ENCODE results near the gene STRIP2. TPM values are rescaled to one million over a fixed set of nuclear protein-coding genes. Genes with fewer than 3 reads are reported as not detected.
"Not testable (repeated sequence)": the region's sequence is repeated elsewhere in the genome, so short reads cannot be mapped to it uniquely, and the experiment has no call there.

Gene STRIP2
- total RNA-seq, 1 donor from 2014 or later, result 0.73 TPM

GRCh38 chr7:129522088-129522970, 88.1 kb downstream of the STRIP2 start:
- H3K4me1 Mint-ChIP-seq (ENCODE audit: unreplicated experiment), result peaks cover 3% of the 10 kb centered on the region
- no peak overlapping the region for H3K4me3 Mint-ChIP-seq (ENCODE audit: unreplicated experiment)
- peaks cover 27% of the 10 kb centered on the region for H3K27me3 Mint-ChIP-seq (ENCODE audit: unreplicated experiment)
- no peak for DNase-seq (ENCODE audit: extremely low spot score, unreplicated experiment)
- TF ChIP-seq CTCF (IDR thresholded peaks at IDR 0.05), result no peak
- H3K36me3 Mint-ChIP-seq (ENCODE audit: unreplicated experiment), result no peaks in the 10 kb centered on the region
- no peaks in the 10 kb centered on the region for H3K9me3 Mint-ChIP-seq (ENCODE audit: unreplicated experiment)
- H3K27ac Mint-ChIP-seq (ENCODE audit: unreplicated experiment), result no peak overlapping the region

- no peak for DNase-seq (ENCODE audit: extremely low spot score, unreplicated experiment)
- no peak overlapping the region for H3K4me3 Mint-ChIP-seq (ENCODE audit: unreplicated experiment)
- TF ChIP-seq CTCF (IDR thresholded peaks at IDR 0.05), result no peak
- H3K36me3 Mint-ChIP-seq (ENCODE audit: unreplicated experiment), result no peaks in the 10 kb centered on the region
- H3K9me3 Mint-ChIP-seq (ENCODE audit: unreplicated experiment), result no peaks in the 10 kb centered on the region
- no peak overlapping the region for H3K27ac Mint-ChIP-seq (ENCODE audit: unreplicated experiment)
- peaks cover 25% of the 10 kb centered on the region for H3K27me3 Mint-ChIP-seq (ENCODE audit: unreplicated experiment)
- H3K4me1 Mint-ChIP-seq (ENCODE audit: unreplicated experiment), result peaks cover 3% of the 10 kb centered on the region
Observed at GRCh38 chr7:129522971-129523340, 88.7 kb downstream of the STRIP2 start.

- no peak overlapping the region for H3K27ac Mint-ChIP-seq (ENCODE audit: unreplicated experiment)
- no peaks in the 10 kb centered on the region for H3K36me3 Mint-ChIP-seq (ENCODE audit: unreplicated experiment)
- no peak for TF ChIP-seq CTCF (IDR thresholded peaks at IDR 0.05)
- H3K4me1 Mint-ChIP-seq (ENCODE audit: unreplicated experiment), result peaks cover 3% of the 10 kb centered on the region
- H3K27me3 Mint-ChIP-seq (ENCODE audit: unreplicated experiment), result peaks cover 26% of the 10 kb centered on the region
- no peak for DNase-seq (ENCODE audit: extremely low spot score, unreplicated experiment)
- no peak overlapping the region for H3K4me3 Mint-ChIP-seq (ENCODE audit: unreplicated experiment)
- H3K9me3 Mint-ChIP-seq (ENCODE audit: unreplicated experiment), result no peaks in the 10 kb centered on the region
Observed at GRCh38 chr7:129523924-129524323, 89.7 kb downstream of the STRIP2 start.

- H3K36me3 Mint-ChIP-seq (ENCODE audit: unreplicated experiment); H3K4me3 Mint-ChIP-seq (ENCODE audit: unreplicated experiment); H3K27ac Mint-ChIP-seq (ENCODE audit: unreplicated experiment); H3K4me1 Mint-ChIP-seq (ENCODE audit: unreplicated experiment); DNase-seq (ENCODE audit: extremely low spot score, unreplicated experiment); H3K9me3 Mint-ChIP-seq (ENCODE audit: unreplicated experiment): not testable (repeated sequence)
- peaks cover 26% of the 10 kb centered on the region for H3K27me3 Mint-ChIP-seq (ENCODE audit: unreplicated experiment)
Observed at GRCh38 chr7:129524405-129524804, 90.2 kb downstream of the STRIP2 start.

- Mint-ChIP-seq H3K27ac (ENCODE audit: unreplicated experiment) (no peak overlapping the region), H3K4me1 (ENCODE audit: unreplicated experiment) (peaks cover 3% of the 10 kb centered on the region), H3K4me3 (ENCODE audit: unreplicated experiment) (no peak overlapping the region), H3K36me3 (ENCODE audit: unreplicated experiment) (no peaks in the 10 kb centered on the region), H3K9me3 (ENCODE audit: unreplicated experiment) (no peaks in the 10 kb centered on the region), H3K27me3 (ENCODE audit: unreplicated experiment) (peaks cover 19% of the 10 kb centered on the region)
- TF ChIP-seq CTCF (IDR thresholded peaks at IDR 0.05), result no peak
- no peak for DNase-seq (ENCODE audit: extremely low spot score, unreplicated experiment)
Observed at GRCh38 chr7:129525225-129525862, 91.1 kb downstream of the STRIP2 start.

All from osteocyte (in vitro differentiated cells).